ENCODE measurements around the gene STARD13. TPM values are rescaled to one million over a fixed set of nuclear protein-coding genes. Genes with fewer than 3 reads are reported as not detected.

Gene STARD13
- total RNA-seq, 1 experiment from 2014 or later = 2.1 TPM

DNA sequence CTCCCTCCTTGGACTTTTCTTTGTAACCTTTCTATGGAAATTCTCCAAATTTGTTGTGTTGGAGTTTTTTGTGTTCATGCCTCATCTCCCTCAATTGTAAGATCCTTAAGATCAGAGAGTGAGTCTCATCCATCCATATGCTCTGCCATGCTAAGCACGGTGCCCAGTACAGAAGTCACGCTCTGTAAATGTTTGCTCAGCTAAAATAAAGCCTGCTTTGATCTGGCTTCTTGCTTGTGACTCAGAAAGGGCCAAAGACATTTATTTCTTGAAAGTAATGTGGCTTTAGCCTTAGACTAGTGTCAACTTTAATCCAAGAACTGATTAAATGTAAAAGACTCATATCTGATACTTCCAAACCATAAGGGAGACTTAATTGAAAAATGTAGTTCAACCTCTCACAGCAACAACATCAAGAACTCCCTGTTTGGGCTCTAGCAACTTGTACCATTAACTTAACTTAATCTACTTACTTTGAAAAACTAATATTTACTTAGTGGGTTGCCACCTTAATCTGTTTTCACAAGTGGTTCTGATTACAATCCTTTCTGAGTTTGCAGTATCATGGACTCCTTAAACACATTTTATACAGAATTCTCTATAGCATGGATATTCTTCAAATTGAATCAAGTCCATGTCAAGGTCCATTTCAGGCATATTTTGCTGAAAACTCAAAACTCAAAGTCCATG is 169.1 kb downstream of the STARD13 start:
- Histone ChIP-seq H4K8ac (replicated peaks; ENCODE audit: insufficient read length, low read depth, low read length) (no peak overlapping the region), H3K23ac (ENCODE audit: insufficient read length, low read depth, low read length) (no peak overlapping the region), H4K20me1 (ENCODE audit: control insufficient read depth, insufficient read depth, insufficient read length) (no peaks in the 10 kb centered on the region), H3K4me1 (ENCODE audit: insufficient read depth, low read length) (peaks cover 2% of the 10 kb centered on the region; the same call in 1 of the 2 replicates), H3K9ac (ENCODE audit: extremely low read depth, insufficient read length, low read length) (no peak overlapping the region), H3K4me2 (ENCODE audit: insufficient read depth, insufficient read length, low read length) (no peak overlapping the region), H3K27ac (ENCODE audit: insufficient read length, low read depth, low read length) (no peak overlapping the region), H3K14ac (ENCODE audit: insufficient read depth, low read length) (no peak overlapping the region), H2BK15ac (ENCODE audit: low read depth, low read length) (no peak overlapping the region), H4K91ac (ENCODE audit: insufficient read length, low read depth, low read length) (no peak overlapping the region), H2BK120ac (ENCODE audit: low read depth, low read length, poor library complexity, severe bottlenecking) (no peak overlapping the region), H4K5ac (ENCODE audit: insufficient read length, low read depth, low read length) (no peak overlapping the region), H3K79me2 (ENCODE audit: insufficient read depth, low read length) (no peaks in the 10 kb centered on the region), H2BK12ac (ENCODE audit: insufficient read length, low read depth, low read length) (no peak overlapping the region), H2AFZ (ENCODE audit: low read length) (no peak overlapping the region), H3K23me2 (ENCODE audit: insufficient read length, low read depth, low read length, poor library complexity, severe bottlenecking) (no peaks in the 10 kb centered on the region), H2BK5ac (ENCODE audit: insufficient read length, low read length) (no peak overlapping the region), H3K56ac (ENCODE audit: insufficient read length, low read depth, low read length) (no peak overlapping the region), H2BK20ac (ENCODE audit: low read depth, low read length, poor library complexity, severe bottlenecking) (no peak overlapping the region), H3T11ph (ENCODE audit: low read length) (no peak overlapping the region), H3K18ac (ENCODE audit: insufficient read length, low read depth, low read length) (no peak overlapping the region), H3K4ac (ENCODE audit: low read depth, low read length) (no peak overlapping the region), H3K79me1 (ENCODE audit: insufficient read depth, low read depth, low read length, poor library complexity, severe bottlenecking) (no peaks in the 10 kb centered on the region), H3K9me3 (ENCODE audit: control insufficient read depth, low read depth, low read length) (no peaks in the 10 kb centered on the region), H3K27me3 (ENCODE audit: insufficient read depth, low read length) (no peaks in the 10 kb centered on the region), H2AK5ac (ENCODE audit: insufficient read length, low read length) (no peak overlapping the region)
- no peak overlapping the region for H3K4me3 Mint-ChIP-seq
- H3K27ac Mint-ChIP-seq = no peak overlapping the region
- TF ChIP-seq, protein P1, sequence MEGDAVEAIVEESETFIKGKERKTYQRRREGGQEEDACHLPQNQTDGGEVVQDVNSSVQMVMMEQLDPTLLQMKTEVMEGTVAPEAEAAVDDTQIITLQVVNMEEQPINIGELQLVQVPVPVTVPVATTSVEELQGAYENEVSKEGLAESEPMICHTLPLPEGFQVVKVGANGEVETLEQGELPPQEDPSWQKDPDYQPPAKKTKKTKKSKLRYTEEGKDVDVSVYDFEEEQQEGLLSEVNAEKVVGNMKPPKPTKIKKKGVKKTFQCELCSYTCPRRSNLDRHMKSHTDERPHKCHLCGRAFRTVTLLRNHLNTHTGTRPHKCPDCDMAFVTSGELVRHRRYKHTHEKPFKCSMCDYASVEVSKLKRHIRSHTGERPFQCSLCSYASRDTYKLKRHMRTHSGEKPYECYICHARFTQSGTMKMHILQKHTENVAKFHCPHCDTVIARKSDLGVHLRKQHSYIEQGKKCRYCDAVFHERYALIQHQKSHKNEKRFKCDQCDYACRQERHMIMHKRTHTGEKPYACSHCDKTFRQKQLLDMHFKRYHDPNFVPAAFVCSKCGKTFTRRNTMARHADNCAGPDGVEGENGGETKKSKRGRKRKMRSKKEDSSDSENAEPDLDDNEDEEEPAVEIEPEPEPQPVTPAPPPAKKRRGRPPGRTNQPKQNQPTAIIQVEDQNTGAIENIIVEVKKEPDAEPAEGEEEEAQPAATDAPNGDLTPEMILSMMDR (conservative IDR thresholded peaks at IDR 0.05) = no peak
- peaks cover 0 to 2% (median 0%) of the 10 kb centered on the region in 3 experiments; a peak in 1 of 7 replicates for H3K36me3 Mint-ChIP-seq (ENCODE audit: insufficient read depth in 1 of 3, low read depth in 3 of 3)
- H3K9me3 Mint-ChIP-seq = no peaks in the 10 kb centered on the region
- peaks cover 0 to 3% of the 10 kb centered on the region in 2 experiments; a peak in 1 of 4 replicates for H3K4me1 Mint-ChIP-seq
- no CpG with 5 or more reads among the region's 2 CpGs for WGBS (ENCODE audit: extremely low coverage, insufficient read length, low lambda C conversion rate)
- H3K27me3 Mint-ChIP-seq (ENCODE audit: low read depth) = no peaks in the 10 kb centered on the region
- no peak for DNase-seq

Data from H9 (cell line).